Progenitor cell of endocrine pancreas (in vitro differentiated cells): ENCODE results near the gene CABP4. TPM values are rescaled to one million over a fixed set of nuclear protein-coding genes. Genes with fewer than 3 reads are reported as not detected.

Experiments
- DNase-seq: peaks from one replicate; pipeline ENCODE4 v3.0.0; 2021; ENCODE audit warnings: low spot score; ENCODE audit not compliant: unreplicated experiment
- H3K27ac Mint-ChIP-seq: 2 replicates; pipeline ENCODE4 v1.8.0; 2021; ENCODE audit warnings: mild to moderate bottlenecking, moderate library complexity, mixed read lengths
- H3K27me3 Mint-ChIP-seq: 2 replicates; pipeline ENCODE4 v1.8.0; 2021; ENCODE audit warnings: mixed read lengths
- H3K36me3 Mint-ChIP-seq: 2 replicates; pipeline ENCODE4 v1.8.0; 2022; ENCODE audit warnings: mixed read lengths; ENCODE audit not compliant: insufficient read depth
- H3K4me1 Mint-ChIP-seq: 2 replicates; pipeline ENCODE4 v1.8.0; 2021; ENCODE audit warnings: low read depth, mixed read lengths
- H3K4me3 Mint-ChIP-seq: 2 replicates; pipeline ENCODE4 v1.8.0; 2021; ENCODE audit warnings: low read depth, mild to moderate bottlenecking, moderate library complexity, mixed read lengths
- H3K9me3 Mint-ChIP-seq: 2 replicates; pipeline ENCODE4 v1.8.0; 2021; ENCODE audit warnings: low read depth, mixed read lengths
- total RNA-seq: library from RNA; stranded (reverse); gene quantifications from 2 replicates; pipeline ENCODE4 v1.2.1, GENCODE V29; 2021
- TF ChIP-seq, protein P1 (sequence below): fragments of 200-600 bp; sonication (generic); IDR thresholded peaks from one replicate; pipeline ENCODE4 v1.5.0; 2021; ENCODE audit warnings: antibody characterized with exemption, mild to moderate bottlenecking; ENCODE audit not compliant: unreplicated experiment

Gene CABP4
- total RNA-seq, 1 donor from 2014 or later = not detected

DNA sequence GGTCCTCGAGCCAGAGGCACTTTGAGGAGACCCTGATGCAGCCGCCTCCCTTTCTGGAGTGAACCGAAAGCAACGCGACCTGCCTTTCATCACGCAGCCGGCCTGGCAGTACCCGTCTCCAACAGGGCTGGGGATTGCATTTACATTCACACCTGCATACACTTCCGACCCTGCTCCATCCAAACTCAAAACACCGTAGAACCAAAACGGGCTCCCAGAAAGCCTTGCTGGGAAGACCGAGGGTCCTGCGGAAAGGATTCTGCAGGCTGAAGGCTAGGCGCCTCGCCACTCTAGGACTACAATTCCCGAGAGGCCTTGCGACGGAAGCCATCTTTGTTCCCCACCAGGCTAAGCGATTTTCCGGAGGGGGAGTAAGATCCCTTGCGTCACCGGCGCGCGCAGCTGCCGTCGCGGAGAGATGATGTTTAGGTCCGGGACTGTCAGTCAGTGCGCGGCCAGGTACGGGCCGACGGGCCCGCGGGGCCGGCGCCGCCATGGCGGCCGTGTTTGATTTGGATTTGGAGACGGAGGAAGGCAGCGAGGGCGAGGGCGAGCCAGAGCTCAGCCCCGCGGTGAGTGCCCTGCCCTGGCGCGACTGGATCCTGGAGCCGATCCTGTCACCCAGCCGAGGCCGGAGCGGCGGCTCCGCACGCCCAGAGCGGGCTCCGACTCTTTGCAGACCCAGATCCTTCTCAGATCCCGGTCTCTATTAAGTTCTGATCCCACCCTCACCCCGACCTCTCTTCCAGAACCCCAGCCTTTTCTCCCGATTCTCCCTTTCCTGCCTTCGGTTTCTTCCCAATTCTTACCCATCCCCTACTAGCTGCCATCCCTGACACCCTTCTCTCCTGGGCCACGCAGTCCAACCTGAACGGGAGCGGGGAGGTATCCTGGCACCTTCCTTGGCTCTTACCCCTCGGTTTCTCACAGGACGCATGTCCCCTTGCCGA lies 26.8 kb upstream of the CABP4 start, which contains the start of gene RPS6KB2:
Gene RPS6KB2 (plus strand): TSS at position 443 of the 950 bp plus-strand sequence. CDS start 52 bp downstream, at position 495.
- H3K9me3 Mint-ChIP-seq = no peaks in the 10 kb centered on the region
- no peaks in the 10 kb centered on the region for H3K27me3 Mint-ChIP-seq
- peaks cover 4% of the 10 kb centered on the region for H3K4me1 Mint-ChIP-seq
- peak within 1 kb of the TSS; percentile 95 for H3K4me3 Mint-ChIP-seq
- H3K36me3 Mint-ChIP-seq = peaks cover 3% of the 10 kb centered on the region
- H3K27ac Mint-ChIP-seq = peak within 1 kb of the TSS; percentile 97
- DNase-seq = peak; percentile 99
- TF ChIP-seq, protein P1, sequence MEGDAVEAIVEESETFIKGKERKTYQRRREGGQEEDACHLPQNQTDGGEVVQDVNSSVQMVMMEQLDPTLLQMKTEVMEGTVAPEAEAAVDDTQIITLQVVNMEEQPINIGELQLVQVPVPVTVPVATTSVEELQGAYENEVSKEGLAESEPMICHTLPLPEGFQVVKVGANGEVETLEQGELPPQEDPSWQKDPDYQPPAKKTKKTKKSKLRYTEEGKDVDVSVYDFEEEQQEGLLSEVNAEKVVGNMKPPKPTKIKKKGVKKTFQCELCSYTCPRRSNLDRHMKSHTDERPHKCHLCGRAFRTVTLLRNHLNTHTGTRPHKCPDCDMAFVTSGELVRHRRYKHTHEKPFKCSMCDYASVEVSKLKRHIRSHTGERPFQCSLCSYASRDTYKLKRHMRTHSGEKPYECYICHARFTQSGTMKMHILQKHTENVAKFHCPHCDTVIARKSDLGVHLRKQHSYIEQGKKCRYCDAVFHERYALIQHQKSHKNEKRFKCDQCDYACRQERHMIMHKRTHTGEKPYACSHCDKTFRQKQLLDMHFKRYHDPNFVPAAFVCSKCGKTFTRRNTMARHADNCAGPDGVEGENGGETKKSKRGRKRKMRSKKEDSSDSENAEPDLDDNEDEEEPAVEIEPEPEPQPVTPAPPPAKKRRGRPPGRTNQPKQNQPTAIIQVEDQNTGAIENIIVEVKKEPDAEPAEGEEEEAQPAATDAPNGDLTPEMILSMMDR = no peak

DNA sequence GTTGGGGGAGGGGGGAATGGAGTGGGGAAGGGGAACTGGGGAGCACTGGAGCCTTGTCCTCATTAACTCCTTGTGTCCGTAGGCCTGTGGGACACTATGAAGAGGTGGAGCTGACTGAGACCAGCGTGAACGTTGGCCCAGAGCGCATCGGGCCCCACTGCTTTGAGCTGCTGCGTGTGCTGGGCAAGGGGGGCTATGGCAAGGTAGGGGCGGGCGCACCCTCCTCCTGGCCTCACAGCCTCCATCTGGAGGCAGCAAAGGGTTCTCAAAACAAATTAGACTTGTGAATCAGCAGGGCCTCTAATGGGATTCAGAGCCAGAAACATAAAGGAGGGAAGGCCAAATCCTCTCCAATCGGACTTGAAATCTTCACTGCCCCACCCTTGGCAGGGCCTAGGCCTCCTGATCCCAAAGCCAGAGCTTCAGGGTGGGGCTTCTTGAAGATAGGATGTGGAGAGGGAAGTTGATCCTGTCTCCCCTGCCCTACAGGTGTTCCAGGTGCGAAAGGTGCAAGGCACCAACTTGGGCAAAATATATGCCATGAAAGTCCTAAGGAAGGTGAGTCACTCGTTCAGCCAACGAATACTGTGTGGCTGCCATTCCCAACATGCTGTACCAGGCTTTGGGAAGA lies 26.0 kb upstream of the CABP4 start:
- H3K36me3 Mint-ChIP-seq = peaks cover 3% of the 10 kb centered on the region
- TF ChIP-seq, protein P1 = no peak
- peaks cover 4% of the 10 kb centered on the region for H3K4me1 Mint-ChIP-seq
- no peaks in the 10 kb centered on the region for H3K27me3 Mint-ChIP-seq
- H3K4me3 Mint-ChIP-seq = peak overlapping the region; percentile 95
- H3K9me3 Mint-ChIP-seq = no peaks in the 10 kb centered on the region
- peak overlapping the region; percentile 97 for H3K27ac Mint-ChIP-seq
- DNase-seq = no peak

DNA sequence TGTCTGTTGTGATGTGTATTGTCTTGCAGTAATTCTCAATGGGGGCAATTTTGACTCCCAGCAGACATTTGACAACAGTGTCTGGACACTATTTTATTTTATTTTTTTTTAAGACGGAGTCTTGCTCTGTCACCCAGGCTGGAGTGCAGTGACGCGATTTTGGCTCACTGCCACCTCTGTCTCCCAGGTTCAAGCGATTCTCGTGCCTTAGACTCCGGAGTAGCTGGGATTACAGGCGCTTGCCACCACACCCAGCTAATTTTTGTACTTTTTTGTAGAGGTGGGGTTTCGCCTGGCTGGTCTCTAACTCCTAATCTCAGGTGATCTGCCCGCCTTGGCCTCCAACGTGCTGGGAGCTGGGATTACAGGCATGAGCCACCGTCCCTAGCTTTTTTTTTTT lies 25.4 kb upstream of the CABP4 start:
- Mint-ChIP-seq H3K4me1 (peaks cover 4% of the 10 kb centered on the region), H3K27me3 (no peaks in the 10 kb centered on the region), H3K9me3 (no peaks in the 10 kb centered on the region), H3K4me3 (peak overlapping the region; percentile 95), H3K36me3 (peaks cover 3% of the 10 kb centered on the region), H3K27ac (no peak overlapping the region)
- TF ChIP-seq, protein P1 = no peak
- no peak for DNase-seq

DNA sequence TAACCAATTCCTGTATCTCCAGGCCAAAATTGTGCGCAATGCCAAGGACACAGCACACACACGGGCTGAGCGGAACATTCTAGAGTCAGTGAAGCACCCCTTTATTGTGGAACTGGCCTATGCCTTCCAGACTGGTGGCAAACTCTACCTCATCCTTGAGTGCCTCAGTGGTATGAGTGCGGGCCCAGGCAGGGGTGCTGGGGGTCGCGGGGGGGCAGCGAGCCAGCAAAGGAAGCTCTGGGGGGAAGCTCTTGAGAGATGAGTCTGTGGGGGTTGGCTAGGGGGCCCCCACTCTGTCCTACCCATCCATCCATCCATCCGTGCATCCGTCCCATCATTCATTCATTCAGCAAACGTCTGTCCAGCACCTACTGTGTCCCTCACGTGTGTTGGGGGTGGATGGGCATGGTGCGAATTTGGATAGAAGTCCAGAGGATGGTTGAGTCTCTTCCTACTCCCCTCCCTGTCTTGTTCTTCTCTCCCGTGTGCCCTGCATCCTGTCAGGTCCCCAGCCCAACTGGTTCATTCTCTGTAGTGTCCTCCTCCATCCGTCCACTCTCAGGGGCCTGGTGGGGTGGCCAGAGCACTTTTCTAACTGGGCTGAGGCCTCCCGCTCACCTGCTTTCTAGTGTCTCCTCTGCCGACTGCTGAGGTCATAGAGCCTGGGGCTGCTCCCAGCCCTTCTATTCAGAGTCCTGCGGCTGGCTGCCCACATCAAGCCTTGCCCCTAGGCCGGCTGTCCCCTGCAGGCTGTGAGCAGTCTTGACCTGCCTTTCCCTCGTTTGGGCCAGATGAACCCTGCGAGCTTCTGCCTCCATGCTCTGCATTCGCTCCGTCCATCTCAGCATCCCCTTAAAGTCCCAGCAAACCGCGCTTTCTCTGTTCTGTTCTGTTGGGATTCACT lies 23.6 kb upstream of the CABP4 start:
- peaks cover 3% of the 10 kb centered on the region for H3K36me3 Mint-ChIP-seq
- TF ChIP-seq, protein P1 = no peak
- H3K4me3 Mint-ChIP-seq = peak overlapping the region; percentile 10
- H3K9me3 Mint-ChIP-seq = no peaks in the 10 kb centered on the region
- no peak overlapping the region for H3K27ac Mint-ChIP-seq
- no peak for DNase-seq
- H3K27me3 Mint-ChIP-seq = no peaks in the 10 kb centered on the region
- H3K4me1 Mint-ChIP-seq = peaks cover 4% of the 10 kb centered on the region
